A549 (cell line): Measurements from ENCODE around the gene PTK7. TPM values are rescaled to one million over a fixed set of nuclear protein-coding genes. Genes with fewer than 3 reads are reported as not detected.

ENCODE experiments used
- ATAC-seq, 2 experiments: fragments of 200-7000 bp in 1 of 2; fragments of >200 bp in 1 of 2; cut with Nextera tagmentation in 1 of 2; cut with Tn5 transposase in 1 of 2; 3 replicates each; pipeline versions ENCODE4 v1.8.0 to v1.9.1; 2018 to 2020; ENCODE audit warnings: mild to moderate bottlenecking in 1 of 2, moderate library complexity in 1 of 2
- CTCF ChIA-PET: fragments of 300-600 bp; sonication (Branson Sonifier 250); formaldehyde crosslinking; extraction: SDS; loops from one replicate; lab custom pipeline; 2021; ENCODE audit warnings: antibody characterized with exemption, inconsistent platforms; lab: Yijun Ruan, JAX
- POLR2A ChIA-PET: fragments of 350-600 bp; formaldehyde crosslinking; extraction: SDS; loops from one replicate; lab custom pipeline; 2021; ENCODE audit warnings: antibody characterized with exemption, inconsistent platforms; lab: Yijun Ruan, JAX
- DNase-seq, 2 experiments: peaks; one replicate each; pipeline versions ENCODE4 v3.0.0 to v3.0.0-alpha.2; 2011 to 2016; ENCODE audit warnings: low read depth in 1 of 2, low spot score in 1 of 2
- FAIRE-seq: peaks from 2 replicates; lab custom pipeline; 2011; peaks lifted over from hg19 to GRCh38; lab: Jason Lieb, UNC
- H3K27ac ChIP-seq, 2 experiments: fragments of >200 bp; sonication (Bioruptor Twin); formaldehyde crosslinking; 3 replicates each; pipeline ENCODE4 v1.5.1; 2016 to 2017
- H3K4me1 ChIP-seq: fragments of >200 bp; sonication (Bioruptor Twin); formaldehyde crosslinking; 3 replicates; pipeline ENCODE4 v1.6.1; 2016
- H3K4me2 ChIP-seq: fragments of >200 bp; sonication (Bioruptor Twin); formaldehyde crosslinking; 3 replicates; pipeline ENCODE4 v1.6.1; 2016
- H3K4me3 ChIP-seq: fragments of >200 bp; sonication (Bioruptor Twin); formaldehyde crosslinking; 3 replicates; pipeline ENCODE4 v1.5.1; 2016
- H3K9me3 ChIP-seq: fragments of >200 bp; sonication (Bioruptor Twin); formaldehyde crosslinking; 3 replicates; pipeline ENCODE4 v1.6.1; 2016
- BCL3 ChIP-seq: fragments of >200 bp; sonication (Bioruptor Twin); formaldehyde crosslinking; IDR thresholded peaks from 3 replicates; pipeline ENCODE4 v1.6.1; 2016
- EHF ChIP-seq: fragments of 250-450 bp; sonication (Bioruptor Pico); IDR thresholded peaks from 2 replicates; pipeline ENCODE4 v1.5.0; 2020; ENCODE audit warnings: mild to moderate bottlenecking
- EHMT2 ChIP-seq: fragments of 200-600 bp; sonication (generic); IDR thresholded peaks from 2 replicates; pipeline ENCODE4 v1.6.1; 2016; ENCODE audit warnings: antibody characterized with exemption, low read depth, mild to moderate bottlenecking, moderate library complexity
- ELK1 ChIP-seq: fragments of 150-350 bp; IDR thresholded peaks from 2 replicates; pipeline ENCODE4 v1.6.1; 2014; ENCODE audit warnings: low read depth, mild to moderate bottlenecking, low read length
- EP300 ChIP-seq, 2 experiments: fragments of >200 bp; sonication (Bioruptor Twin); formaldehyde crosslinking; IDR thresholded peaks; 2 replicates in 1 of 2; 3 replicates in 1 of 2; pipeline ENCODE4 v1.6.1; 2016 to 2017
- FOSL2 ChIP-seq, 2 experiments: fragments of 450-650 bp in 1 of 2; fragments of >200 bp in 1 of 2; sonication (Bioruptor Twin) in 1 of 2; formaldehyde crosslinking; IDR thresholded peaks; 2 replicates each; pipeline versions ENCODE4 v1.5.0 to v1.6.1; 2016 to 2020; ENCODE audit warnings: mild to moderate bottlenecking in 1 of 2, moderate library complexity in 1 of 2
- FOXS1 ChIP-seq: fragments of 250-450 bp; sonication (Bioruptor Pico); IDR thresholded peaks from 2 replicates; pipeline ENCODE4 v1.5.0; 2020; ENCODE audit warnings: mild to moderate bottlenecking, moderate library complexity
- HDAC2 ChIP-seq: fragments of 200-600 bp; sonication (generic); IDR thresholded peaks from 2 replicates; pipeline ENCODE4 v1.6.1; 2016
- HES2 ChIP-seq: fragments of >200 bp; sonication (Bioruptor Twin); formaldehyde crosslinking; IDR thresholded peaks from 2 replicates; pipeline ENCODE4 v1.6.1; 2016
- HOXA7 ChIP-seq: fragments of 250-450 bp; sonication (Bioruptor Pico); IDR thresholded peaks from 2 replicates; pipeline ENCODE4 v1.5.0; 2020; ENCODE audit warnings: mild to moderate bottlenecking, moderate library complexity
- HOXB5 ChIP-seq: fragments of 250-450 bp; sonication (Bioruptor Pico); IDR thresholded peaks from 2 replicates; pipeline ENCODE4 v1.5.0; 2020; ENCODE audit warnings: mild to moderate bottlenecking, moderate library complexity
- JUN ChIP-seq, 2 experiments: fragments of >200 bp; sonication (Bioruptor Twin); formaldehyde crosslinking; IDR thresholded peaks; 2 replicates in 1 of 2; 3 replicates in 1 of 2; pipeline ENCODE4 v1.6.1; 2016 to 2017
- MAZ ChIP-seq: fragments of 150-350 bp; IDR thresholded peaks from 2 replicates; pipeline ENCODE4 v1.6.1; 2014; ENCODE audit warnings: antibody characterized with exemption, low read depth, low read length, borderline replicate concordance
- RCOR1 ChIP-seq: fragments of 150-350 bp; IDR thresholded peaks from 2 replicates; pipeline ENCODE4 v1.6.1; 2014; ENCODE audit warnings: antibody characterized with exemption, low read length, low read depth
- REST ChIP-seq: fragments of 200-600 bp; sonication (generic); IDR thresholded peaks from 2 replicates; pipeline ENCODE4 v1.6.1; 2016; ENCODE audit warnings: antibody characterized with exemption, mild to moderate bottlenecking, moderate library complexity
- RFX5 ChIP-seq: fragments of 450-650 bp; IDR thresholded peaks from 2 replicates; pipeline ENCODE4 v1.7.1; 2014; ENCODE audit warnings: antibody characterized with exemption, mild to moderate bottlenecking, moderate library complexity
- RNF2 ChIP-seq: fragments of 200-600 bp; sonication (generic); IDR thresholded peaks from 2 replicates; pipeline ENCODE4 v1.6.1; 2016; ENCODE audit warnings: low read depth, mild to moderate bottlenecking, antibody characterized with exemption, moderate library complexity, borderline replicate concordance
- SMC3 ChIP-seq: fragments of >200 bp; sonication (Bioruptor Twin); formaldehyde crosslinking; IDR thresholded peaks from 3 replicates; pipeline ENCODE4 v1.6.1; 2018; ENCODE audit warnings: inconsistent platforms
- WGBS: methylation state at CpG from one replicate; pipeline ENCODE4 v1.1.6; 2017; ENCODE audit errors: missing lambda C conversion rate; 5-methylcytosine and 5-hydroxymethylcytosine counted together
- polyA plus RNA-seq, 4 experiments: library from polyadenylated mRNA; depleted of rRNA in 3 of 4; stranded (reverse); fragments of >200 nt; fragmentation: RNase III in 1 of 4; extraction: RNeasy Plus Mini Kit Qiagen cat#74134 plus additional on column Dnase treatment in 1 of 4; gene quantifications; 2 replicates in 3 of 4; 3 replicates in 1 of 4; pipeline ENCODE4 v1.2.3, GENCODE V29; 2011 to 2017
- TF ChIP-seq, protein P1 (sequence below): fragments of 250-450 bp; sonication (Bioruptor Pico); IDR thresholded peaks from 2 replicates; pipeline ENCODE4 v1.5.0; 2021; ENCODE audit warnings: mild to moderate bottlenecking, moderate library complexity, borderline replicate concordance

PTK7 gene
- polyA plus RNA-seq, 2 of the 4 experiments (the other 2 are of a cell fraction): 2.8 to 5.6 TPM

DNA sequence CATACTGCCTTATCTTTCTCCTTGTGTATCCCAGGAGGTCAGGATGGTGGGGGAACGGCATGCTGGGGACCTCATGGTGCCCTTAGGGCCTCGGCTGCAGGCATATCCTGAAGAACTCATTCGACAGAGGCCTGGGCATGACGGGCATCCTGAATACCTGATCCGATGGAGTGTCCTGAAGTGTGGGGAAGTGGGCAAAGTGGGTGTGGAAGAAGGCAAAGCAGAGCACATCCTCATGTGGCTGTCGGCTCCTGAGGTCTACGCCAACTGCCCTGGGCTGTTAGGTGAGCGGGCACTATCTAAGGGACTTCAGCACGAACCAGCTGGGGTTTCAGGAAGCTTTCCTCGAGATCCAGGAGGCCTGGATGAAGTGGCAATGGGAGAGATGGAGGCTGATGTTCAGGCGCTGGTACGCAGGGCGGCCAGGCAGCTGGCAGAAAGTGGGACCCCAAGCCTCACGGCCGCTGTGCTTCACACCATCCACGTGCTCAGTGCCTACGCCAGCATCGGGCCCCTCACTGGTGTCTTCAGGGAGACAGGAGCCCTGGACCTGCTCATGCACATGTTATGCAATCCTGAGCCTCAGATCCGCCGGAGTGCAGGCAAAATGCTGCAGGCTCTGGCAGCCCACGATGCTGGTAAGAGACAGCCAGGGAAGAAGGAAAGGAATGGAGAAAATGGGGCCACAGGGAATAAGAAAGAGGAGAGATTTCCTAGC lies 108.3 kb downstream of the PTK7 start:
- ChIA-PET POLR2A (no interaction called here), CTCF (interaction anchor here (1.0 kb wide), 1 partner anchor 150 kb away, joined by 4 read pairs; no protein-coding TSS in a partner anchor)
- H3K27ac ChIP-seq: no peak overlapping the region
- WGBS: 90% methylated on average over 14 of the region's 21 CpGs
- H3K4me2 ChIP-seq: no peak overlapping the region
- no peak for FAIRE-seq
- H3K4me3 ChIP-seq: no peak overlapping the region
- DNase-seq: no peak
- H3K9me3 ChIP-seq: no peaks in the 10 kb centered on the region
- ATAC-seq: no peak
- no peak for TF ChIP-seq SMC3
- no peak for TF ChIP-seq EP300 (IDR thresholded peaks at IDR 0.05)
- TF ChIP-seq ELK1: no peak
- no peak for TF ChIP-seq HES2
- peaks cover 13% of the 10 kb centered on the region; the same call in 2 of the 3 replicates for H3K4me1 ChIP-seq

- DNase-seq (no peak), FAIRE-seq (no peak), ATAC-seq (no peak)
- Histone ChIP-seq H3K27ac (no peak overlapping the region), H3K4me1 (peaks cover 13% of the 10 kb centered on the region; the same call in 2 of the 3 replicates), H3K4me3 (no peak overlapping the region), H3K9me3 (no peaks in the 10 kb centered on the region), H3K4me2 (no peak overlapping the region)
- WGBS: 71% methylated on average over 5 of the region's 5 CpGs
- POLR2A ChIA-PET: no interaction called here
- CTCF ChIA-PET: interaction anchor here (1.0 to 1.2 kb wide), 2 partner anchors 11 to 43 kb away, joined by 3 read pairs; partner anchors contain the start of gene DNPH1
- no peak for TF ChIP-seq RCOR1
- TF ChIP-seq MAZ: no peak
- no peak for TF ChIP-seq EHF
- TF ChIP-seq BCL3: no peak
- TF ChIP-seq HDAC2: no peak
- TF ChIP-seq REST: no peak
- TF ChIP-seq HES2: no peak
- TF ChIP-seq, all 56 proteins: peak for 0
Measured at GRCh38 chr6:43185391-43185985, 109.4 kb downstream of the PTK7 start.

DNA sequence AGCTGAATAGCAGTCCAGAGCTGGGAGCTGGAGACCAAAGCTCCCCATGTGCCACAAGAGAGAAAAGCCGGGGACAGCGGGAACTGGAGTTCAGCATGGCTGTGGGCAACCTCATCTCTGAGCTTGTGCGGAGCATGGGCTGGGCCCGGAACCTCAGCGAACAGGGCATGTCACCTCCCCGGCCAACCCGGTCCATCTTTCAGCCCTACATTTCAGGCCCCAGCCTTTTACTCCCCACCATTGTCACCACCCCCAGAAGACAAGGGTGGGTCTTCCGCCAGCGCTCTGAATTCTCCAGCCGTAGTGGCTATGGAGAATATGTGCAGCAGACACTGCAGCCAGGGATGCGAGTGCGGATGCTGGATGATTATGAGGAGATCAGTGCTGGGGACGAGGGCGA lies 109.9 kb downstream of the PTK7 start:
- Histone ChIP-seq H3K27ac (no peak overlapping the region), H3K4me3 (no peak overlapping the region), H3K9me3 (no peaks in the 10 kb centered on the region), H3K4me1 (peaks cover 12% of the 10 kb centered on the region; the same call in 2 of the 3 replicates), H3K4me2 (no peak overlapping the region)
- WGBS: 96% methylated on average over 12 of the region's 14 CpGs
- ChIA-PET POLR2A (no interaction called here), CTCF (interaction anchor here (0.6 to 1.2 kb wide), 3 partner anchors 11 to 315 kb away, joined by 3 read pairs; partner anchors contain the start of gene DNPH1)
- DNase-seq (no peak), FAIRE-seq (no peak), ATAC-seq (no peak)
- TF ChIP-seq FOXS1 (no peak), EHF (no peak), JUN (IDR thresholded peaks at IDR 0.05) (no peak), HOXB5 (no peak), RNF2 (no peak), HOXA7 (no peak), RFX5 (no peak), EHMT2 (no peak), FOSL2 (IDR thresholded peaks at IDR 0.05) (no peak), FOSL2 (CRISPR knock-in tag; IDR thresholded peaks at IDR 0.05) (no peak), SMC3 (no peak)
- TF ChIP-seq, protein P1, sequence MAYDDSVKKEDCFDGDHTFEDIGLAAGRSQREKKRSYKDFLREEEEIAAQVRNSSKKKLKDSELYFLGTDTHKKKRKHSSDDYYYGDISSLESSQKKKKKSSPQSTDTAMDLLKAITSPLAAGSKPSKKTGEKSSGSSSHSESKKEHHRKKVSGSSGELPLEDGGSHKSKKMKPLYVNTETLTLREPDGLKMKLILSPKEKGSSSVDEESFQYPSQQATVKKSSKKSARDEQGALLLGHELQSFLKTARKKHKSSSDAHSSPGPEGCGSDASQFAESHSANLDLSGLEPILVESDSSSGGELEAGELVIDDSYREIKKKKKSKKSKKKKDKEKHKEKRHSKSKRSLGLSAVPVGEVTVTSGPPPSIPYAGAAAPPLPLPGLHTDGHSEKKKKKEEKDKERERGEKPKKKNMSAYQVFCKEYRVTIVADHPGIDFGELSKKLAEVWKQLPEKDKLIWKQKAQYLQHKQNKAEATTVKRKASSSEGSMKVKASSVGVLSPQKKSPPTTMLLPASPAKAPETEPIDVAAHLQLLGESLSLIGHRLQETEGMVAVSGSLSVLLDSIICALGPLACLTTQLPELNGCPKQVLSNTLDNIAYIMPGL (CRISPR knock-in tag): no peak
